Measurements from ENCODE around the gene GLB1L. TPM values are rescaled to one million over a fixed set of nuclear protein-coding genes. Genes with fewer than 3 reads are reported as not detected.

The GLB1L gene
- total RNA-seq, 1 donor from 2014 or later = 4.2 TPM

GRCh38 chr2:219234331-219234730 lies 10.9 kb downstream of the GLB1L start:
- no peak for DNase-seq (ENCODE audit: low spot score)
- intact Hi-C loops (cut with DNase I) = no loop called here
- no peak for ATAC-seq

- intact Hi-C loops (cut with DNase I) = no loop called here
- ATAC-seq (peak; percentile 9), DNase-seq (ENCODE audit: low spot score) (no peak)
Measured at GRCh38 chr2:219230059-219230540, 15.1 kb downstream of the GLB1L start.

- ATAC-seq = peak; percentile 99
Measured at GRCh38 chr2:219229305-219230058, 15.8 kb downstream of the GLB1L start, which contains the start of the genes ANKZF1 and ATG9A. Gene ANKZF1, plus strand, starts transcription at chr2:219229806. Its CDS starts 452 bp downstream, at chr2:219230258. Gene ATG9A, minus strand, starts transcription at chr2:219229636. Its CDS starts 1,612 bp downstream, at chr2:219228024.

GRCh38 chr2:219228911-219229304 lies 16.3 kb downstream of the GLB1L start:
- ATAC-seq (peak; percentile 2), DNase-seq (ENCODE audit: low spot score) (peak; percentile 70)
- intact Hi-C loops (cut with DNase I) = no loop called here

More at GRCh38 chr2:219229305-219230058, 15.8 kb downstream of the GLB1L start, which contains the start of the genes ANKZF1 and ATG9A:
- intact Hi-C loops (cut with DNase I) = no loop called here
- DNase-seq (ENCODE audit: low spot score) = peak; percentile 98

- intact Hi-C loops (cut with DNase I) = no loop called here
- no peak for DNase-seq (ENCODE audit: low spot score)
- no peak for ATAC-seq
Measured at GRCh38 chr2:219228041-219228910, 17.0 kb downstream of the GLB1L start.

GRCh38 chr2:219225350-219225749 lies 19.9 kb downstream of the GLB1L start:
- DNase-seq (ENCODE audit: low spot score) = no peak
- ATAC-seq = no peak
- intact Hi-C loops (cut with DNase I) = no loop called here

GRCh38 chr2:219223831-219224610 lies 21.2 kb downstream of the GLB1L start:
- ATAC-seq (no peak), DNase-seq (ENCODE audit: low spot score) (no peak)
- intact Hi-C loops (cut with DNase I) = no loop called here

GRCh38 chr2:219221957-219222518 lies 23.2 kb downstream of the GLB1L start:
- ATAC-seq = no peak
- intact Hi-C loops (cut with DNase I) = no loop called here
- DNase-seq (ENCODE audit: low spot score) = no peak

- intact Hi-C loops (cut with DNase I) = no loop called here
- ATAC-seq (no peak), DNase-seq (ENCODE audit: low spot score) (no peak)
Measured at GRCh38 chr2:219220652-219221402, 24.4 kb downstream of the GLB1L start.

- ATAC-seq (no peak), DNase-seq (ENCODE audit: low spot score) (no peak)
- intact Hi-C loops (cut with DNase I) = loop anchor here (5.0 kb wide), 2 partner anchors 43 to 823 kb away; partner anchors contain the start of genes CNPPD1, CTDSP1 and RETREG2
Measured at GRCh38 chr2:219219784-219220532, 25.3 kb downstream of the GLB1L start.

GRCh38 chr2:219218732-219219701 lies 26.2 kb downstream of the GLB1L start, which contains the start of gene ABCB6:
Gene ABCB6, minus strand, starts transcription at chr2:219218958. Its CDS starts 285 bp downstream, at chr2:219218673.
- intact Hi-C loops (cut with DNase I) = loop anchor here (5.0 kb wide), 2 partner anchors 42 to 822 kb away; partner anchors contain the start of genes CNPPD1, CTDSP1 and RETREG2
- DNase-seq (ENCODE audit: low spot score) = peak; percentile 99
- ATAC-seq = peak; percentile 96

GRCh38 chr2:219218217-219218731 lies 27.0 kb downstream of the GLB1L start:
- DNase-seq (ENCODE audit: low spot score) (peak; percentile 75), ATAC-seq (peak; percentile 43)
- intact Hi-C loops (cut with DNase I) = loop anchor here (5.0 kb wide), 2 partner anchors 41 to 821 kb away; partner anchors contain the start of genes CNPPD1, CTDSP1 and RETREG2

- intact Hi-C loops (cut with DNase I) = loop anchor here (5.0 kb wide), 2 partner anchors 39 to 819 kb away; partner anchors contain the start of genes CNPPD1, CTDSP1 and RETREG2
- DNase-seq (ENCODE audit: low spot score) (no peak), ATAC-seq (no peak)
Measured at GRCh38 chr2:219216535-219216915, 28.7 kb downstream of the GLB1L start.

- no peak for ATAC-seq
- intact Hi-C loops (cut with DNase I) = loop anchor here (5.0 kb wide), 2 partner anchors 39 to 819 kb away; partner anchors contain the start of genes CNPPD1, CTDSP1 and RETREG2
- no peak for DNase-seq (ENCODE audit: low spot score)
Measured at GRCh38 chr2:219215871-219216534, 29.2 kb downstream of the GLB1L start.

- no peak for ATAC-seq
- intact Hi-C loops (cut with DNase I) = loop anchor here (5.0 kb wide), 2 partner anchors 37 to 817 kb away; partner anchors contain the start of genes CNPPD1, CTDSP1 and RETREG2
- DNase-seq (ENCODE audit: low spot score) = no peak
Measured at GRCh38 chr2:219214786-219215185, 30.5 kb downstream of the GLB1L start.
